Measurements from ENCODE around the gene TAF12.
"Not testable (repeated sequence)": the region's sequence is repeated elsewhere in the genome, so short reads cannot be mapped to it uniquely, and the experiment has no call there.

Gene TAF12

DNA sequence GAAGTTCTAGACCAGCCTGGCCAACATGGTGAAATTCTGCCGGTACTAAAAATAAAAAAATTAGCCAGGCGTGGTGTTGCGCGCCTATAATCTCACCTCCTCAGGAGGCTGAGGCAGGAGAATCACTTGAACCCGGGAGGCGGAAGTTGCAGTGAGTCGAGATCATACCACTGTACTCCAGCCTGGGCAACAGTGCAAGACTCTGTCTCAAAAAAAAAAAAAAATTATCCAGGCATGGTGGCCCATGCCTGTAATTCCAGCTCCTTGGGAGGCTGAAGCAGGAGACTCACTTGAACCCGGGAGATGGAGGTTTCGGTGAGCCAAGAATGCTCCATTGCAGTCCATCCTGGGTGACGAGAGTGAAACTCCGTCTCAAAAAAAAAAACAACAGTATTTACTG, 69.3 kb downstream of the TAF12 start:
- Histone ChIP-seq H3K4me3 (ENCODE audit: low read length) (no peak overlapping the region), H3K36me3 (ENCODE audit: control insufficient read depth, insufficient read depth, low read length) (peaks cover 30% of the 10 kb centered on the region), H3K9ac (ENCODE audit: low read length) (no peak overlapping the region), H3K4me1 (ENCODE audit: control insufficient read depth, insufficient read depth, low read length) (no peaks in the 10 kb centered on the region), H3K27me3 (ENCODE audit: control insufficient read depth, insufficient read depth, low read length) (no peaks in the 10 kb centered on the region), H3K27ac (ENCODE audit: low read depth, low read length) (no peak overlapping the region)

DNA sequence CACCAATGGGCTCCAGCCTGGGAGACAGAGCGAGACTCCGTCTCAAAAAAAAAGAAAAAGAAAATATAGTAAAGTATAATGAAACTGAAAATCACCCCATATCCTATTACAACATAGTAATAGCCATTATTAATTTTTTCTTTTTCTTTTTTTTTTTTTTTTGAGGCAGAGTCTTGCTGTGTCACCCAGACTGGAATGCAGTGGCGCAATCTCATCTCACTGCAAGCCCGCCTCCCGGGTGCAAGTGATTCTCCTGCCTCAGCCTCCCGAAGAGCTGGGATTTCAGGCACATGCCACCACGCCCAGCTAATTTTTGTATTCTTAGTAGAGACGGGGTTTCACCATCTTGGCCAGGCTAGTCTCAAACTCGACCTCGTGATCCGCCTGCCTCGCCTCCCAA, 70.0 kb downstream of the TAF12 start:
- not testable (repeated sequence) for H3K4me3 ChIP-seq (ENCODE audit: low read length); H3K27ac ChIP-seq (ENCODE audit: low read depth, low read length); H3K27me3 ChIP-seq (ENCODE audit: control insufficient read depth, insufficient read depth, low read length); H3K9ac ChIP-seq (ENCODE audit: low read length); H3K4me1 ChIP-seq (ENCODE audit: control insufficient read depth, insufficient read depth, low read length)
- peaks cover 28% of the 10 kb centered on the region for H3K36me3 ChIP-seq (ENCODE audit: control insufficient read depth, insufficient read depth, low read length)

DNA sequence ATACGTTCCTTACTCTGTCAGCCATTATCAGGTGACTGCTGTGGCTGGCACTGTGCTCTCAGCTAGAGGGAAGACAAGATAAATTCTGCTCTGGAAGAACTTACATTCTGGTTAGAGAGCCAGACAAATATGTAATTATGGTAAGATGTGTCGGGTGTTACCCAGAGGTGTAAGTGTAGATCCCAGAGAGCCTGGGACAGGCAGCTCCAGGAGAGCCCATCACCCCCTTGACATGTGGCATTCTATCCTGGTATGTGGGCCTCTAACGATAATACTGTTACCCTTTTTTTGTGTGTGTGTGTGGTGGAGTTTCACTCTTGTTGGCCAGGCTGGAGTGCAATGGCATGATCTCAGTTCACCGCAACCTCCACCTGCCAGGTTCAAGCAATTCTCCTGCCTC, 71.0 kb downstream of the TAF12 start:
- no peaks in the 10 kb centered on the region for H3K27me3 ChIP-seq (ENCODE audit: control insufficient read depth, insufficient read depth, low read length)
- H3K36me3 ChIP-seq (ENCODE audit: control insufficient read depth, insufficient read depth, low read length): peaks cover 21% of the 10 kb centered on the region

DNA sequence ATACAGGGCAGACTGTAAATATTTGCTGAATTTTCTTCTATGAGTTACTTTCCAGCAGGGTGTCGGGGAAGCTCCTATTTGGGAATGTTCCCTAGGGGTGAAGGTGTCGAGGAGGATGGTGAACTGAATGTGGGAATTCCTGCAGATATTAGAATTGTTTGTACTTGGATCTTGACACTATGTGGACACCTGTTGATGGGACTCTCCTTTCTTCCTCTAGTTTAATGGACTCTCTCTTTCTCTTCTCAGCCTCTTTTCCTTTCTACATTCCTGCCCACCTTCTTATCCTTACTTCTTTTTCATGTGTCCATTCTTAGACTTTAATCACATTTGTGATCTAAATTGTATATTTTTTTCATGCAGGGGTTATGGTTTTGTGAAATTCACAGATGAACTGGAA, 75.9 kb downstream of the TAF12 start:
- no peaks in the 10 kb centered on the region for H3K4me1 ChIP-seq (ENCODE audit: control insufficient read depth, insufficient read depth, low read length)
- H3K27ac ChIP-seq (ENCODE audit: low read depth, low read length): no peak overlapping the region
- no peak overlapping the region for H3K4me3 ChIP-seq (ENCODE audit: low read length)
- peaks cover 23% of the 10 kb centered on the region for H3K36me3 ChIP-seq (ENCODE audit: control insufficient read depth, insufficient read depth, low read length)
- H3K27me3 ChIP-seq (ENCODE audit: control insufficient read depth, insufficient read depth, low read length): no peaks in the 10 kb centered on the region
- no peak overlapping the region for H3K9ac ChIP-seq (ENCODE audit: low read length)

More for the DNA sequence above, 71.0 kb downstream of the TAF12 start:
- no peak overlapping the region for H3K27ac ChIP-seq (ENCODE audit: low read depth, low read length)
- no peak overlapping the region for H3K4me3 ChIP-seq (ENCODE audit: low read length)
- H3K9ac ChIP-seq (ENCODE audit: low read length): no peak overlapping the region
- H3K4me1 ChIP-seq (ENCODE audit: control insufficient read depth, insufficient read depth, low read length): no peaks in the 10 kb centered on the region

DNA sequence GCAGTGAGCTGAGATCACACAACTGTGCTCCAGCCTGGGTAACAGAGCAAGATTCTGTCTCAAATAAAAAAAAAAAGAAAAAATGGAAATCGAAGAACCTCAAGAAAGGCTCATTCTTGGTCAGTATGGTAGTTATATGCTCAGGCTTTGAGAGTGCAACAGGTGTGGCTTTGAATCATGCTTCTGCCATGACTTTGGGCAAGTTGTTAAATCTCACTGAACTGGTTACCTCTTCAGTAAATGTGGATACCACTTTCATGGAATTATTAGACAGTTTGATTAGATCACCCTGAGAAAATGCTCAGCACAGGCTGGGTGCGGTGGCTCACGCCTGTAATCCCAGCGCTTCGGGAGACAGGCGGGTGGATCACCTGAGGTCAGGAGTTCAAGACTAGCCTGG, 77.1 kb downstream of the TAF12 start:
- no peaks in the 10 kb centered on the region for H3K4me1 ChIP-seq (ENCODE audit: control insufficient read depth, insufficient read depth, low read length)
- H3K36me3 ChIP-seq (ENCODE audit: control insufficient read depth, insufficient read depth, low read length): peaks cover 24% of the 10 kb centered on the region
- no peak overlapping the region for H3K4me3 ChIP-seq (ENCODE audit: low read length)
- no peaks in the 10 kb centered on the region for H3K27me3 ChIP-seq (ENCODE audit: control insufficient read depth, insufficient read depth, low read length)
- no peak overlapping the region for H3K27ac ChIP-seq (ENCODE audit: low read depth, low read length)
- no peak overlapping the region for H3K9ac ChIP-seq (ENCODE audit: low read length)

DNA sequence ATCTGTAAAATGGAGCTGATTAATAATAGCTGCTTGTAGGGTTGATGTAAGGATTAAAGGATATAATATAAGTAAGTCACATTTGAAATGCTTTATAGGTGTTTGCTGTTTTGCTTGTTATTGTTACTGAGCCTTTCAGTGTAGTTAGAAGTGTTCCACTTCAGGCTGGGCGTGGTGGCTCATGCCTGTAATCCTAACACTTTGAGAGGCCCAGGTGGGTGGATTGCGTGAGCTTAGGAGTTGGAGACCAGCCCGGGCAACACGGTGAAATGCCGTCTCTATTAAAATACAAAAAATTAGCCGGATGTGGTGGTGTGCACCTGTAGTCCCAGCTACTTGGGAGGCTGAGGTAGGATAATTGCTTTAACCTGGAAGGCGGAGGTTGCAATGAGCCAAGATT, 77.8 kb downstream of the TAF12 start:
- H3K36me3 ChIP-seq (ENCODE audit: control insufficient read depth, insufficient read depth, low read length): peaks cover 24% of the 10 kb centered on the region
- H3K27me3 ChIP-seq (ENCODE audit: control insufficient read depth, insufficient read depth, low read length): no peaks in the 10 kb centered on the region
- H3K4me3 ChIP-seq (ENCODE audit: low read length): no peak overlapping the region
- no peak overlapping the region for H3K27ac ChIP-seq (ENCODE audit: low read depth, low read length)
- H3K4me1 ChIP-seq (ENCODE audit: control insufficient read depth, insufficient read depth, low read length): no peaks in the 10 kb centered on the region
- no peak overlapping the region for H3K9ac ChIP-seq (ENCODE audit: low read length)

DNA sequence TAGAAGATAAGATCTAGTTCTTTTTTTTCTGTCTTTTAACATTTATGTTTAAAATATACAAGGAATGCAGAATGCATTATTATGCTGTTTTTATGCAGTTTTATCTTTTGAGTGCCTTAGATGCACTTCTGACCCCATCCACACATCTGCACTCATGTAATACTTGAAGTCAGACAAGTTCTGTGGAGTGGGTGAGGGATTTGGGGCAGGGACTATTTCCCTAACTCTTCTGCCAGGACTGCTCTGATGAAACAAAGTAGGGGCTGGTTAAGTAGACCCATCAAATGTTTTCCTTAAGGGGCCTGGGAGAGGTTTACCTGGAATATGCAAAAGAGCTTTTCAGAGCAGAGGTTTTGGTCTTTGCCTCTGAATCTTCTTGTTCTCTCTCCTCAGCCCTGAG, 78.6 kb downstream of the TAF12 start:
- Histone ChIP-seq H3K36me3 (ENCODE audit: control insufficient read depth, insufficient read depth, low read length) (peaks cover 23% of the 10 kb centered on the region), H3K27me3 (ENCODE audit: control insufficient read depth, insufficient read depth, low read length) (no peaks in the 10 kb centered on the region), H3K4me1 (ENCODE audit: control insufficient read depth, insufficient read depth, low read length) (no peaks in the 10 kb centered on the region), H3K4me3 (ENCODE audit: low read length) (no peak overlapping the region), H3K9ac (ENCODE audit: low read length) (no peak overlapping the region), H3K27ac (ENCODE audit: low read depth, low read length) (no peak overlapping the region)

DNA sequence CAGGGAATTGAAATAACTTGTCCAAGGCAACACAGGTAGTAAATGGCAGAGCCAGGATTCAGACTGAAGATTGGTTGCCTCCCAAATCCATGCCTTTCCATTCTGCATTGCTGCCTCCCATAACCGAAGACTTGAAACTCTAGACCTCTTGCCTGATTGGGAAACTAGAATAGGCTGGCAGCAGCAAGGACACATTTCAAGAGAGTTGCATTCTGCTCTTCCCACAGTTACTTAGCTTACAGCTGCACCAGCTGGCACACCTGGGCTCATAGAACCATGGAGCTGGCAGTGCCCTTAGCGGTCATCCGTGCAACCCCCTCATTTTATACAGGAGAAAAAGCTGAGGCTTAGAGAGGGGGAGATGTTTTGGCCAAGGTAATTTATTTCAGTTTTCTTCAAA, 82.0 kb downstream of the TAF12 start:
- no peak overlapping the region for H3K4me3 ChIP-seq (ENCODE audit: low read length)
- no peak overlapping the region for H3K9ac ChIP-seq (ENCODE audit: low read length)
- H3K4me1 ChIP-seq (ENCODE audit: control insufficient read depth, insufficient read depth, low read length): no peaks in the 10 kb centered on the region
- H3K36me3 ChIP-seq (ENCODE audit: control insufficient read depth, insufficient read depth, low read length): peaks cover 19% of the 10 kb centered on the region
- no peak overlapping the region for H3K27ac ChIP-seq (ENCODE audit: low read depth, low read length)
- H3K27me3 ChIP-seq (ENCODE audit: control insufficient read depth, insufficient read depth, low read length): no peaks in the 10 kb centered on the region

All from rectal smooth muscle tissue (tissue), 1 donor.